IMR-90 (cell line): Measurements from ENCODE around the gene FAM241A. TPM values are rescaled to one million over a fixed set of nuclear protein-coding genes. Genes with fewer than 3 reads are reported as not detected.

ENCODE experiments used
- ATAC-seq: fragments of 200-7000 bp; cut with Tn5 transposase; 2 replicates; pipeline ENCODE4 v1.9.1; 2020; ENCODE audit warnings: low read depth, mild to moderate bottlenecking, moderate library complexity
- BruUV-seq: library from RNA; stranded (reverse); fragments of 400-500 nt; replicated peaks from 2 replicates; lab custom pipeline; 2021; lab: Mats Ljungman, UMichigan
- CTCF ChIA-PET: fragments of 300-600 bp; formaldehyde crosslinking; extraction: SDS; loops from one replicate; lab custom pipeline; 2021; ENCODE audit warnings: antibody characterized with exemption; lab: Yijun Ruan, JAX
- POLR2A ChIA-PET: fragments of 300-600 bp; sonication (Branson Sonifier 250); formaldehyde crosslinking; loops from one replicate; lab custom pipeline; 2022; ENCODE audit warnings: antibody characterized with exemption; ENCODE audit not compliant: unreplicated experiment; lab: Charles Lee
- DNase-seq: peaks from one replicate; pipeline ENCODE4 v3.0.0; 2013
- H2AFZ ChIP-seq: replicated peaks from 2 replicates; pipeline ENCODE3; 2013; ENCODE audit warnings: low read length, mild to moderate bottlenecking; ENCODE audit not compliant: poor library complexity
- H2AK5ac ChIP-seq: 2 replicates; pipeline ENCODE4 v1.6.1; 2013; ENCODE audit warnings: low read depth, low read length, inconsistent platforms
- H2AK9ac ChIP-seq: replicated peaks from 2 replicates; pipeline ENCODE3; 2013; ENCODE audit warnings: mild to moderate bottlenecking, low read depth, low read length, moderate library complexity; ENCODE audit not compliant: poor library complexity
- H2BK120ac ChIP-seq: 2 replicates; pipeline ENCODE4 v1.6.1; 2013; ENCODE audit warnings: low read depth, low read length, inconsistent platforms
- H2BK15ac ChIP-seq: 3 replicates; pipeline ENCODE4 v1.6.1; 2013; ENCODE audit warnings: low read depth, low read length, inconsistent platforms
- H2BK20ac ChIP-seq: 2 replicates; pipeline ENCODE4 v1.6.1; 2013; ENCODE audit warnings: low read depth, mild to moderate bottlenecking, inconsistent platforms, low read length, moderate library complexity
- H2BK5ac ChIP-seq: 2 replicates; pipeline ENCODE4 v1.6.1; 2013; ENCODE audit warnings: mild to moderate bottlenecking, low read depth, low read length, inconsistent platforms; ENCODE audit not compliant: poor library complexity, severe bottlenecking
- H3K14ac ChIP-seq: replicated peaks from 2 replicates; pipeline ENCODE4 v1.6.1; 2013; ENCODE audit warnings: low read depth, low read length, inconsistent platforms
- H3K18ac ChIP-seq: 2 replicates; pipeline ENCODE4 v1.6.1; 2013; ENCODE audit warnings: low read depth, low read length, control low read depth
- H3K23ac ChIP-seq: 2 replicates; pipeline ENCODE4 v1.6.1; 2013; ENCODE audit warnings: low read depth, low read length, inconsistent platforms
- H3K27ac ChIP-seq: 2 replicates; pipeline ENCODE4 v1.5.1; 2013; ENCODE audit warnings: mild to moderate bottlenecking, control low read depth, low read length; ENCODE audit not compliant: insufficient read depth
- H3K27me3 ChIP-seq: 2 replicates; pipeline ENCODE4 v1.6.1; 2013; ENCODE audit warnings: low read length; ENCODE audit not compliant: control insufficient read depth, insufficient read depth
- H3K36me3 ChIP-seq: 2 replicates; pipeline ENCODE4 v1.6.1; 2013; ENCODE audit warnings: low read length, mixed read lengths; ENCODE audit not compliant: control insufficient read depth, insufficient read depth
- H3K4ac ChIP-seq: 2 replicates; pipeline ENCODE4 v1.6.1; 2013; ENCODE audit warnings: low read depth, low read length, inconsistent platforms
- H3K4me1 ChIP-seq: 2 replicates; pipeline ENCODE4 v1.6.1; 2013; ENCODE audit warnings: low read length, mixed read lengths; ENCODE audit not compliant: control insufficient read depth, insufficient read depth
- H3K4me2 ChIP-seq: 2 replicates; pipeline ENCODE4 v1.6.1; 2013; ENCODE audit warnings: low read depth, mild to moderate bottlenecking, control low read depth, low read length, moderate library complexity
- H3K4me3 ChIP-seq: 2 replicates; pipeline ENCODE4 v1.5.1; 2013; ENCODE audit warnings: low read depth, mild to moderate bottlenecking, control low read depth, low read length, moderate library complexity; ENCODE audit not compliant: insufficient read depth
- H3K56ac ChIP-seq: 2 replicates; pipeline ENCODE4 v1.6.1; 2013; ENCODE audit warnings: low read length, inconsistent platforms; ENCODE audit not compliant: insufficient read depth; ENCODE audit errors: extremely low read depth
- H3K79me1 ChIP-seq, 2 experiments: 2 replicates each; pipeline ENCODE4 v1.6.1; 2013; ENCODE audit warnings: low read length in 2 of 2, inconsistent platforms in 1 of 2, low read depth in 1 of 2
- H3K9ac ChIP-seq: 2 replicates; pipeline ENCODE4 v1.6.1; 2013; ENCODE audit warnings: low read depth, low read length, control low read depth
- H3K9me1 ChIP-seq: 2 replicates; pipeline ENCODE4 v1.6.1; 2013; ENCODE audit warnings: low read length, inconsistent platforms; ENCODE audit not compliant: insufficient read depth
- H3K9me3 ChIP-seq: 2 replicates; pipeline ENCODE4 v1.6.1; 2013; ENCODE audit warnings: low read length; ENCODE audit not compliant: control insufficient read depth, insufficient read depth
- H4K20me1 ChIP-seq: 2 replicates; pipeline ENCODE4 v1.6.1; 2013; ENCODE audit warnings: low read length, inconsistent platforms; ENCODE audit not compliant: insufficient read depth
- H4K5ac ChIP-seq: 2 replicates; pipeline ENCODE4 v1.6.1; 2013; ENCODE audit warnings: mild to moderate bottlenecking, low read depth, low read length, control low read depth
- H4K8ac ChIP-seq, 2 experiments: 2 replicates each; pipeline ENCODE4 v1.6.1; 2013; ENCODE audit warnings: low read depth in 2 of 2, low read length in 2 of 2, control low read depth in 1 of 2, inconsistent platforms in 1 of 2
- H4K91ac ChIP-seq: 2 replicates; pipeline ENCODE4 v1.6.1; 2013; ENCODE audit warnings: low read depth, low read length, inconsistent platforms; ENCODE audit not compliant: insufficient read depth
- BHLHE40 ChIP-seq: fragments of 150-350 bp; IDR thresholded peaks from 2 replicates; pipeline ENCODE4 v1.6.1; 2016; ENCODE audit warnings: mild to moderate bottlenecking, low read depth, low read length
- FOS ChIP-seq: fragments of 150-350 bp; IDR thresholded peaks from 2 replicates; pipeline ENCODE4 v1.6.1; 2016; ENCODE audit warnings: low read depth, low read length
- POLR2A ChIP-seq: IDR thresholded peaks from 2 replicates; pipeline ENCODE4 v1.6.1; 2012; ENCODE audit warnings: mild to moderate bottlenecking, low read depth, low read length
- SMC3 ChIP-seq: fragments of 150-350 bp; IDR thresholded peaks from 2 replicates; pipeline ENCODE4 v1.6.1; 2016; ENCODE audit warnings: low read depth, mild to moderate bottlenecking, antibody characterized with exemption, low read length, moderate library complexity
- WGBS, 2 experiments: methylation state at CpG; one replicate each; pipeline versions ENCODE4 v1.1.5 to v1.1.7; 2013; ENCODE audit warnings: missing lambda C conversion rate in 2 of 2; ENCODE audit not compliant: insufficient read length in 1 of 2; ENCODE audit errors: extremely low coverage in 2 of 2; 5-methylcytosine and 5-hydroxymethylcytosine counted together
- dilution Hi-C: fragments of 300-500 bp; cut with HindIII; formaldehyde crosslinking; loops from one replicate; pipeline ENCODE4 v1.14.3; 2018; ENCODE audit warnings: low sequenced_read_pairs; ENCODE audit not compliant: unreplicated experiment
- in situ Hi-C: fragments of 300-500 bp; cut with MboI; formaldehyde crosslinking; loops from 3 replicates; pipeline ENCODE4 v1.14.3; 2019; ENCODE audit warnings: low sequenced_read_pairs, inconsistent platforms, mixed read lengths
- intact Hi-C: fragments of 100-400 bp; cut with micrococcal nuclease; formaldehyde crosslinking; loops from 2 replicates; pipeline ENCODE4 v1.10.0; 2022
- polyA plus RNA-seq, 3 experiments: library from polyadenylated mRNA; depleted of rRNA; stranded (reverse); fragments of >200 nt; gene quantifications; 2 replicates each; pipeline ENCODE4 v1.2.3, GENCODE V29; 2012; ENCODE audit warnings: low replicate concordance in 1 of 3
- total RNA-seq: library from RNA; depleted of rRNA; stranded (reverse); fragments of >200 nt; gene quantifications from 2 replicates; pipeline ENCODE4 v1.2.3, GENCODE V29; 2012
- TF ChIP-seq, protein P1 (sequence below): conservative IDR thresholded peaks from 2 replicates; pipeline ENCODE4 v1.5.1; 2012; ENCODE audit warnings: mild to moderate bottlenecking, low read depth, low read length, improper control_type of control experiment
- TF ChIP-seq, protein P2 (sequence below): fragments of 150-350 bp; IDR thresholded peaks from 2 replicates; pipeline ENCODE4 v1.6.1; 2016; ENCODE audit warnings: low read depth, mild to moderate bottlenecking, low read length, moderate library complexity, borderline replicate concordance

The FAM241A gene
- total and polyA plus RNA-seq, 2 of the 4 experiments (the other 2 are of a cell fraction), result under 0.01 to 0.24 TPM

DNA sequence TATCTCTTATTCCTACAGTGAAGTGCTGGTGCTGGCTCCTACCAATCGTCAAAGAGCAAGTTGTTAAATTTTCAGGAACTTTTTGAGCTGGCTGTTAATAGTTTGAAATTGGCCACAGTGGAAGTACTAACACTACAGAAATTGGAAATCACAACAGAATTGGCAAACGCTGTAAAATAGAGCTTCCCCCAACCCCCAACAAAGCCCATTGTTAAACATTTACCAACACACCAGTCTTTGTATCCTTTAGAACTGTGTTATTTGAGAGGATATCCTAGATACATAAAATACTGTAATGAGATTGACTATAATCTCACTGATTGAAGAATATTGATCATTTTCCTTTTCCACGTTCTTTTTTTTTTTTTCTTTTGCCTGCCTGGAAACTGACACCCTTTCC, 37.4 kb downstream of the FAM241A start:
- CTCF ChIA-PET, result interaction anchor here (0.6 kb wide), 1 partner anchor 393 kb away, joined by 3 read pairs; no protein-coding TSS in a partner anchor
- H2AFZ ChIP-seq, result no peak overlapping the region
- no peak overlapping the region for H2AK9ac ChIP-seq
- H3K4ac ChIP-seq, result no peak overlapping the region
- H3K9me3 ChIP-seq, result no peaks in the 10 kb centered on the region
- no peak overlapping the region for H3K27ac ChIP-seq
- no peak overlapping the region for H3K56ac ChIP-seq
- H3K79me1 ChIP-seq, result no peaks in the 10 kb centered on the region
- H3K9ac ChIP-seq, result no peak overlapping the region
- WGBS, 2 experiments, result no CpG with 5 or more reads among the region's 3 CpGs
- H4K5ac ChIP-seq, result no peak overlapping the region
- no peak overlapping the region for H3K23ac ChIP-seq
- intact Hi-C loops, result no loop called here
- H3K27me3 ChIP-seq, result no peaks in the 10 kb centered on the region
- POLR2A ChIA-PET, result no interaction called here
- no peak overlapping the region for H4K91ac ChIP-seq
- no peak overlapping the region for H4K8ac ChIP-seq
- no peak overlapping the region for H2BK5ac ChIP-seq
- no peak overlapping the region for H2BK120ac ChIP-seq
- H2AK5ac ChIP-seq, result no peak overlapping the region
- no peaks in the 10 kb centered on the region for H3K36me3 ChIP-seq
- H3K9me1 ChIP-seq, result no peaks in the 10 kb centered on the region
- no peak overlapping the region for H3K4me2 ChIP-seq
- no peaks in the 10 kb centered on the region for H3K4me1 ChIP-seq
- H3K14ac ChIP-seq, result no peak overlapping the region
- ATAC-seq (no peak), DNase-seq (no peak)
- no peak overlapping the region for H3K4me3 ChIP-seq
- TF ChIP-seq, protein P1, sequence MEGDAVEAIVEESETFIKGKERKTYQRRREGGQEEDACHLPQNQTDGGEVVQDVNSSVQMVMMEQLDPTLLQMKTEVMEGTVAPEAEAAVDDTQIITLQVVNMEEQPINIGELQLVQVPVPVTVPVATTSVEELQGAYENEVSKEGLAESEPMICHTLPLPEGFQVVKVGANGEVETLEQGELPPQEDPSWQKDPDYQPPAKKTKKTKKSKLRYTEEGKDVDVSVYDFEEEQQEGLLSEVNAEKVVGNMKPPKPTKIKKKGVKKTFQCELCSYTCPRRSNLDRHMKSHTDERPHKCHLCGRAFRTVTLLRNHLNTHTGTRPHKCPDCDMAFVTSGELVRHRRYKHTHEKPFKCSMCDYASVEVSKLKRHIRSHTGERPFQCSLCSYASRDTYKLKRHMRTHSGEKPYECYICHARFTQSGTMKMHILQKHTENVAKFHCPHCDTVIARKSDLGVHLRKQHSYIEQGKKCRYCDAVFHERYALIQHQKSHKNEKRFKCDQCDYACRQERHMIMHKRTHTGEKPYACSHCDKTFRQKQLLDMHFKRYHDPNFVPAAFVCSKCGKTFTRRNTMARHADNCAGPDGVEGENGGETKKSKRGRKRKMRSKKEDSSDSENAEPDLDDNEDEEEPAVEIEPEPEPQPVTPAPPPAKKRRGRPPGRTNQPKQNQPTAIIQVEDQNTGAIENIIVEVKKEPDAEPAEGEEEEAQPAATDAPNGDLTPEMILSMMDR, result no peak
- TF ChIP-seq, protein P2, sequence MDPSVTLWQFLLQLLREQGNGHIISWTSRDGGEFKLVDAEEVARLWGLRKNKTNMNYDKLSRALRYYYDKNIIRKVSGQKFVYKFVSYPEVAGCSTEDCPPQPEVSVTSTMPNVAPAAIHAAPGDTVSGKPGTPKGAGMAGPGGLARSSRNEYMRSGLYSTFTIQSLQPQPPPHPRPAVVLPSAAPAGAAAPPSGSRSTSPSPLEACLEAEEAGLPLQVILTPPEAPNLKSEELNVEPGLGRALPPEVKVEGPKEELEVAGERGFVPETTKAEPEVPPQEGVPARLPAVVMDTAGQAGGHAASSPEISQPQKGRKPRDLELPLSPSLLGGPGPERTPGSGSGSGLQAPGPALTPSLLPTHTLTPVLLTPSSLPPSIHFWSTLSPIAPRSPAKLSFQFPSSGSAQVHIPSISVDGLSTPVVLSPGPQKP, result no peak
- TF ChIP-seq FOS (no peak), SMC3 (no peak), POLR2A (no peak), BHLHE40 (no peak)
- no peak overlapping the region for H3K18ac ChIP-seq
- H2BK15ac ChIP-seq, result no peak overlapping the region
- H2BK20ac ChIP-seq, result no peak overlapping the region
- dilution Hi-C loops, result no loop called here
- BruUV-seq, result no TSS peak
- in situ Hi-C loops, result no loop called here
- no peaks in the 10 kb centered on the region for H4K20me1 ChIP-seq
